Skeletal muscle tissue (tissue), 4 donors: Measurements from ENCODE around the gene KCNG4. TPM values are rescaled to one million over a fixed set of nuclear protein-coding genes. Genes with fewer than 3 reads are reported as not detected.
"Not testable (repeated sequence)": the region's sequence is repeated elsewhere in the genome, so short reads cannot be mapped to it uniquely, and the experiment has no call there.

Experiments
- H3K27ac ChIP-seq: one replicate; pipeline ENCODE4 v1.7.0; 2013; ENCODE audit warnings: mild to moderate bottlenecking, low read depth, low read length, inconsistent platforms
- H3K27me3 ChIP-seq, 3 donors: one replicate each; pipeline ENCODE4 v1.7.0; 2013; ENCODE audit warnings: low read length in 3 of 3; ENCODE audit not compliant: control insufficient read depth in 3 of 3, insufficient read depth in 3 of 3
- H3K36me3 ChIP-seq, 3 donors: one replicate each; pipeline ENCODE4 v1.7.0; 2013; ENCODE audit warnings: low read length in 3 of 3; ENCODE audit not compliant: control insufficient read depth in 3 of 3, insufficient read depth in 3 of 3
- H3K4me1 ChIP-seq, 3 donors: one replicate each; pipeline ENCODE4 v1.7.0; 2013; ENCODE audit warnings: low read length in 3 of 3, mild to moderate bottlenecking in 3 of 3; ENCODE audit not compliant: control insufficient read depth in 3 of 3, insufficient read depth in 3 of 3
- H3K4me3 ChIP-seq, 3 donors: one replicate each; pipeline ENCODE4 v1.7.0; 2013; ENCODE audit warnings: low read length in 3 of 3
- H3K9ac ChIP-seq, 3 donors: one replicate each; pipeline ENCODE4 v1.7.0; 2013; ENCODE audit warnings: low read length in 3 of 3, mild to moderate bottlenecking in 3 of 3, moderate library complexity in 2 of 3, low read depth in 1 of 3
- H3K9me3 ChIP-seq, 3 donors: one replicate each; pipeline ENCODE4 v1.7.0; 2013; ENCODE audit warnings: low read length in 3 of 3; ENCODE audit not compliant: control insufficient read depth in 3 of 3
- total RNA-seq: library from RNA; depleted of rRNA; stranded (reverse); fragments of >200 nt; gene quantifications from one replicate; pipeline ENCODE4 v1.2.3, GENCODE V29; 2014
- donor health status: Osteomylitis.

KCNG4 gene
- total RNA-seq, 1 donor from 2014 or later: not detected

DNA sequence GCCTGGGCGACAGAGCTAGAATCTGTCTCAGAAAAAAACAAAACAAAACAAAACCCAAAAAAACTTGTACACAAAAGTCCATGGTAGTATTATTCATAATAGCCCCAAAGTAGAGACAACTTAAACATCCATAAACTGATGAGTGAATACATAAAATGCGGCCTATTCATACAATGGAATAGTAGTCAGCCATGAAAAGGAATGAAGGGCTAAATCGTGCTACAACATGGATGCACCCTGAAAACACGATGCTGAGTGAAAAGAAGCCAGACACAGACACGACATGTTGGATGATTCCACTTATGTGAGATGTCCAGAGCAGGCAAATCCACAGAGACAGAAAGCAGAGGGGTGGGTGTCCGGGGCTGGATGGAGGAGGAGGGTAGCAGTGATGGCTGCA, 12.3 kb downstream of the KCNG4 start:
- no peaks in the 10 kb centered on the region for H3K27me3 ChIP-seq
- H3K36me3 ChIP-seq: no peaks in the 10 kb centered on the region
- H3K9me3 ChIP-seq: no peaks in the 10 kb centered on the region
- no peak overlapping the region for H3K9ac ChIP-seq
- no peak overlapping the region for H3K4me3 ChIP-seq
- no peak overlapping the region for H3K27ac ChIP-seq
- peaks cover 7 to 10% (median 10%) of the 10 kb centered on the region in 3 donors for H3K4me1 ChIP-seq

DNA sequence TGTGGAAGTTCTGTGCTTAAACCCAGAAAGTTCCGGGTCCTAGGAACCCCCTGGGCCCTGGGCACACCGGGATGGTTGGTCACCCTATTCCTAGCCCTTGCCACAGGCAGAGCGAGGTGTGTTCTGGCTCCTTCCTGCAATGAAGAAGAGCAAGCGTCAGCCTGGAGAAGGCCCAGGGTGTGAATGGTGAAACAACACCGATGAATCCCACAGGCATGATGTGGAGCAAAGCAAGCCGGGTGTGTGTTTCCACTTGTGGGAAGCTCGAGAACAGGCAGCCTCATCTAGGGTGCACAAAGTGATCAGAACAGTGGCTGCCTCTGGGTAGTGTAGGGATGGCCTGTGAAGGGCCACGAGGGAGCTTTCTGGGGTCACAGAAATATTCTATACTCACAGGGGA, 13.8 kb downstream of the KCNG4 start:
- Histone ChIP-seq H3K36me3 (no peaks in the 10 kb centered on the region), H3K27ac (no peak overlapping the region), H3K4me1 (peaks cover 7 to 10% (median 10%) of the 10 kb centered on the region in 3 donors), H3K9ac (no peak overlapping the region), H3K9me3 (no peaks in the 10 kb centered on the region), H3K4me3 (no peak overlapping the region), H3K27me3 (no peaks in the 10 kb centered on the region)

DNA sequence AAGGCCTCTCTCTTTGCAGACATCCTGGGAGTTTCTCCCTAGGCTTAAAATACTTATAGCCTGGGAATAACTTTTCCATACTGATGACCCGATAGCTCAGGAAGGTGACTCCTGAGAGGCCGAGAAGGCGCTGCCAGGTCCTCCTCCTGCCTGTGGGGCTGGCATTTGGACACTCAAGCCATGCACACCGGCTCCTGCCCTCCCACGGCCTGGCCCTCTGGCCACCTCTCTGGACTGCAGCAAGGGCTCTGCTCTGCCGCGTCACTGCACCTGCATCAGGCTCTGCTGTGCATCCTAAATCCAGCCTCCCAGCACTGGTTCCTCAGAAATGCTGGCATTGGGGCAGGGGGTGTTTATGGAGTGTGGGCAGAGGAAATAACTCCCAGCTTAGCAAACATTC, 14.2 kb downstream of the KCNG4 start:
- no peak overlapping the region for H3K27ac ChIP-seq
- no peaks in the 10 kb centered on the region for H3K27me3 ChIP-seq
- H3K9me3 ChIP-seq: no peaks in the 10 kb centered on the region
- no peaks in the 10 kb centered on the region for H3K36me3 ChIP-seq
- no peak overlapping the region for H3K9ac ChIP-seq
- H3K4me1 ChIP-seq: peaks cover 7 to 10% (median 10%) of the 10 kb centered on the region in 3 donors
- no peak overlapping the region for H3K4me3 ChIP-seq

DNA sequence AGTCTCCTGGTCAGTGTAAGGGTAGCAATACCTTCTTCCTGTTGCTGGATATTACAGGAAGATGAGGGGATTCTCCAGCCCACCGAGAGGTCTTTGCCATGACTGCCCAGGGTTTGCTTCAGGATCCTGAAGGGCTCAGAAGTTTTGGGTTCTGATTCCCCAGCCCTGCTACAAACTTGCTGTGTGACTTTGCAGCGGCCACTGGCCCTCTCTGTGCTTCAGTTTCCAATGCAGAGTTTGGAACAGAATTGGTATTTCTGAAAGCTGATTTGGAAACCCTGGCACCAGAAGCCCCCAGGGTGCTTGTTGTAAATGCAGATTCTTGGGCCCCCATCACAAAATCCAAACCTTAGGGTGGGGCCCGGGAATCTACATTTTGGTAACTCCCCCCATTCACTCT, 14.7 kb downstream of the KCNG4 start:
- Histone ChIP-seq H3K9ac (no peak overlapping the region), H3K9me3 (no peaks in the 10 kb centered on the region)

DNA sequence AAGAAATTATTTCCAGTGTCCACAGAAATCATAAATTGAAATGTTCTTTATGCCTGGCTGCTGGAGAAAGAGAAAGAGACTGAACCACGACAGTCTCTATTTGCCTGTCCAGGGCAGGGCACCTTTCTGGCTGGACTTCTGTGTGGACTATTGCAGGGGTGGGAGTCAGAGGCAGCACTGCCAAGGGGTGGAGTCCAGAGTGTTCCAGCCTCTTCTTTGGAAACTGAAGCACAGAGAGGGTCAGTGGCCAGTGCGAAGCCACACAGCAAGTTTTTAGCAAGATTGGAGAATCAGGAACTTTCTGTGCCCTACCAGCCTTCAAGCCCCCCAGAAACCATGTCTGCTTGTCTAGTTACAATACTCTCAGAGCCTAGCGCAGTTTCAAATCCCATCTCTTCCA, 15.3 kb downstream of the KCNG4 start:
- no peaks in the 10 kb centered on the region for H3K36me3 ChIP-seq
- H3K27me3 ChIP-seq: no peaks in the 10 kb centered on the region
- H3K9me3 ChIP-seq: no peaks in the 10 kb centered on the region
- peaks cover 7 to 10% (median 10%) of the 10 kb centered on the region in 3 donors for H3K4me1 ChIP-seq
- H3K4me3 ChIP-seq: no peak overlapping the region
- no peak overlapping the region for H3K27ac ChIP-seq
- H3K9ac ChIP-seq: no peak overlapping the region

More for the DNA sequence above, 14.7 kb downstream of the KCNG4 start:
- no peak overlapping the region for H3K27ac ChIP-seq
- no peaks in the 10 kb centered on the region for H3K27me3 ChIP-seq
- H3K4me1 ChIP-seq: peaks cover 7 to 10% (median 10%) of the 10 kb centered on the region in 3 donors
- H3K36me3 ChIP-seq: no peaks in the 10 kb centered on the region
- H3K4me3 ChIP-seq: no peak overlapping the region

DNA sequence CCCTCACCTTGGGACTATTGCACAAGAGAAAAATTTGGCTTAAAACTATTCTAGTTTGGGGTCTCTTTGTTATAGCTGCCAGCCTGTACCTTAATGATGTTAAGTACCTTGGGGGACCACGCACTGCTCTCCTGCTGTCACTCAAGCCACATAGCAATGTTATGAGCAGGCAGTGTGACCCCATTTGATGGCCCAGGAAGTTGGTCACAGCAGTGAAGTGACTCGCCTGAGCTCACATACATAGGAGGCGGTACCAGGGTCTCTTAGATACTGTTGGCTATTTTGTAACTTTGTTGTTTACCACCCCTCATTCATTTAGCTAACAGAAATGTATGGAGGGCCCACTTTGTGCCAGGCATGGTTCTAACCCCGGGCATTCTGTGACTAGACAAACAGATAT, 16.4 kb downstream of the KCNG4 start:
- Histone ChIP-seq H3K27me3 (no peaks in the 10 kb centered on the region), H3K4me1 (peaks cover 6 to 7% (median 7%) of the 10 kb centered on the region in 3 donors), H3K9ac (no peak overlapping the region), H3K36me3 (no peaks in the 10 kb centered on the region), H3K4me3 (no peak overlapping the region), H3K27ac (no peak overlapping the region), H3K9me3 (no peaks in the 10 kb centered on the region)

DNA sequence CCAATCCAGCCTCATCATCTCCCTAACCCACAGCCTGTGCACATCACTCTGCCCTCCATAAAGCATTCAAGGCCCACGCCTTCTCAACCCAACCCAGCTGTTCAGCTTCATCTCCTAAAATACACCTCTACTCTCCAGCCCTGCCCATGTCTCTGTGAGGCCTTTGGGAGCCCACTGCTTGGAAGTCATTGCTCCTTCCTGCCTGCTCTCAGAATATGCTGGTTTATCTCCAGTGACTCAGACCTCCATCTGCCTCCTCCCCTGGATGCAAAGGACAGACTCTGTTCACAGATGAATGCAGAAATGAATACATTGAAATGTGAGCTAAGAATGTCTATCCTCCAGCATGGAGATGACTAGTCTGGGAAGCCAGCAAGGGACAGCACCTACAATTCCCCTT, 19.0 kb downstream of the KCNG4 start:
- Histone ChIP-seq H3K27me3 (no peaks in the 10 kb centered on the region), H3K9ac (no peak overlapping the region), H3K36me3 (no peaks in the 10 kb centered on the region), H3K4me3 (no peak overlapping the region), H3K9me3 (no peaks in the 10 kb centered on the region), H3K27ac (no peak overlapping the region), H3K4me1 (no peaks in the 10 kb centered on the region)

DNA sequence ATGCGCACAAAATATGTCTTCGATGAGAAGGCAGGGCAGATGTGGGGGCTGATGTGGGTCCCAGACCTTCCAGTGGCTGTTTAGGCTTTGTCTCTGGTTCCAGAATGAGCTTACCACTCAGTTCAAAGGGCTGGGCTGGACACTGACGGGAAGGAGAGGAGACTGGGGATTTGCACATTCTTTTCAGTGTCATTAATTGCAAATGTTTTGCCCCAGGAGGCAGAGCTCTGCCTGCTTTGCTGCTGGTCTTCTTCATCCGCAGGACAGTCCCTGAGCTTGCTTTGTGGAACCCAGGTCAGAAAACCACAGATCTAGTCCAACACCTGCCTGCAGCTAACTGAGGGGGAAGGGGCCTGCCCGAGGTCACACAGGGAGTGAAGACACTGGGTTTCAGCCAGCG, 20.9 kb downstream of the KCNG4 start:
- H3K4me1 ChIP-seq: peaks cover 3 to 14% (median 9%) of the 10 kb centered on the region in 3 donors
- no peaks in the 10 kb centered on the region for H3K9me3 ChIP-seq
- H3K27ac ChIP-seq: no peak overlapping the region
- H3K36me3 ChIP-seq: no peaks in the 10 kb centered on the region
- no peak overlapping the region for H3K9ac ChIP-seq
- H3K27me3 ChIP-seq: no peaks in the 10 kb centered on the region
- H3K4me3 ChIP-seq: no peak overlapping the region

DNA sequence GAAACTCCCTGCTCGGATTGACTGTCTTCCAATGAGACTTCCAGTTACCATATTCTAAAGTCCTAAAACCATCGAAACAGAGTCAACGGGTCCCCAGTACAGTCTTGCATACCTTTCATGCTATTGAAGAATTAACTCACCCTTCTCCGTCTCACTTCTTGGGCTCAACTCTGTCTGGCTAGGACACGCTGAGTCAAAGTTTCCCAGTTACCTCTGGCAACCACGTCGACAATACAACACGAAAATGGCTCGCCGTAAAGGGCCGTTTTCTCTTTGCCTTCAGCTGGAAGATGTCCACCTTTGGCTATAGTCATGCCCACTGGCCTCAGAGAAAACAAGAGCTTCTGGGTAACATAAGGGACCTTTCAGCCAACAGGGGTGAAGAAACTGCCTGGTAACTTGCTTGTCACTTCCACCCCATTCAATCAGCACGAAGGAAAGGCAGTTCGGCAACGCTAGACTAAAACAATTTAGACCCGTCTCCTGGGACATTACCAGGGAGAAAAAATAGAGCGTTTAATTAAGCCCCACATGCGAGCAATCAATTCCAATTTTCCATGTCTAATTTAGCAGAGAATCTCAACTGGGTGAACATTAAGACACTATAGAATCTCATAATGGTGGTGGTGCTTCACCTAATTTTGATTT, 21.5 kb downstream of the KCNG4 start:
- Histone ChIP-seq H3K36me3 (no peaks in the 10 kb centered on the region), H3K4me3 (no peak overlapping the region), H3K4me1 (peaks cover 3 to 15% (median 9%) of the 10 kb centered on the region in 3 donors), H3K9me3 (no peaks in the 10 kb centered on the region), H3K27ac (no peak overlapping the region), H3K27me3 (no peaks in the 10 kb centered on the region), H3K9ac (no peak overlapping the region)

DNA sequence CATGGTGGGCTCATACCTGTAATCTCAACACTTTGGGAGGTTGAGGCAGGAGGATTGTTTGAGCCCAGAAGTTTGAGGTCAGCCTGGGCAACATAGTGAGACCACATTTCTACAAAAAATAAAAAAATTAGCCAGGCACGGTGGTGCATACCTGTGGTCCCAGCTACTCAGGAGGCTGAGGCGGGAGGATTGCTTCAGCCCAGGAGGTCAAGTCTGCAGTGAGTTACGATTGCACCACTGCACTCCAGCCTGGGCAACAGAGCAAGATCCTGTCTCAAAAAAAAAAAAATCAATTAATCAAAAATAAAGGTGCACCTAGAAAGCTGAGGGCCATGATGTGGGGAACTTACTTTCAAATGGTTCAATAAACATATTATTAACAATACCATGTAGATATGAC, 23.7 kb downstream of the KCNG4 start:
- not testable (repeated sequence) for H3K4me3 ChIP-seq

More for the DNA sequence above, 23.7 kb downstream of the KCNG4 start:
- not testable (repeated sequence) for H3K27ac ChIP-seq, H3K36me3 ChIP-seq, H3K27me3 ChIP-seq, H3K9me3 ChIP-seq, H3K9ac ChIP-seq
- peaks cover 3 to 15% (median 9%) of the 10 kb centered on the region in 3 donors for H3K4me1 ChIP-seq
